ENCODE measurements around the gene ZNF678.

DNA sequence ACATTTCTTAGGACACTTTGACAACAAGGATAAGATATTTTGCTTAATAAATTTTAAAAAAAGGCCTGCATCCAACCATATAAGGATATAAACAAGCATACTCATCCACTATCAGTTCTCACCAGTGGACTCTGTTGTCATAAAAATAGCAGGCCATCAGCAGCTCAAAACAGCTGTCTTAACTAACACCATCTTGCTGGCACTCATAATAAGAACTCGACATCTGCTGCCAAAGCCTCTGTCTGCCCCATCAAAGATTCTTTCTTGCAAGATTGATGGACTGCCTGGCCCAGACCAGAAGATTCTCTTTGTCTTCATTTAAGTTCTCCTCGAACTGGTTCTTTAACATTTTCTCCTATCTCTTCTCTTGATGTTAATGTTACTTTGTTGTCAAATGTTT is 161.7 kb downstream of the ZNF678 start:
- TF ChIP-seq RARB (CRISPR knock-in tag; IDR thresholded peaks at IDR 0.05) (no peak), OSR1 (CRISPR knock-in tag; IDR thresholded peaks at IDR 0.05) (no peak), SNAI2 (CRISPR knock-in tag; IDR thresholded peaks at IDR 0.05) (no peak), ZFP3 (CRISPR knock-in tag; IDR thresholded peaks at IDR 0.05) (no peak), CSDC2 (CRISPR knock-in tag; IDR thresholded peaks at IDR 0.05) (no peak), CREB5 (CRISPR knock-in tag; IDR thresholded peaks at IDR 0.05; ENCODE audit: low read depth) (no peak), GLIS3 (CRISPR knock-in tag; IDR thresholded peaks at IDR 0.05) (no peak), TOX (CRISPR knock-in tag; IDR thresholded peaks at IDR 0.05; ENCODE audit: borderline replicate concordance) (no peak)
- TF ChIP-seq, protein P1, sequence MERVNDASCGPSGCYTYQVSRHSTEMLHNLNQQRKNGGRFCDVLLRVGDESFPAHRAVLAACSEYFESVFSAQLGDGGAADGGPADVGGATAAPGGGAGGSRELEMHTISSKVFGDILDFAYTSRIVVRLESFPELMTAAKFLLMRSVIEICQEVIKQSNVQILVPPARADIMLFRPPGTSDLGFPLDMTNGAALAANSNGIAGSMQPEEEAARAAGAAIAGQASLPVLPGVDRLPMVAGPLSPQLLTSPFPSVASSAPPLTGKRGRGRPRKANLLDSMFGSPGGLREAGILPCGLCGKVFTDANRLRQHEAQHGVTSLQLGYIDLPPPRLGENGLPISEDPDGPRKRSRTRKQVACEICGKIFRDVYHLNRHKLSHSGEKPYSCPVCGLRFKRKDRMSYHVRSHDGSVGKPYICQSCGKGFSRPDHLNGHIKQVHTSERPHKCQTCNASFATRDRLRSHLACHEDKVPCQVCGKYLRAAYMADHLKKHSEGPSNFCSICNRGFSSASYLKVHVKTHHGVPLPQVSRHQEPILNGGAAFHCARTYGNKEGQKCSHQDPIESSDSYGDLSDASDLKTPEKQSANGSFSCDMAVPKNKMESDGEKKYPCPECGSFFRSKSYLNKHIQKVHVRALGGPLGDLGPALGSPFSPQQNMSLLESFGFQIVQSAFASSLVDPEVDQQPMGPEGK (CRISPR knock-in tag; IDR thresholded peaks at IDR 0.05; ENCODE audit: borderline replicate concordance) = no peak
- TF ChIP-seq, protein P2, sequence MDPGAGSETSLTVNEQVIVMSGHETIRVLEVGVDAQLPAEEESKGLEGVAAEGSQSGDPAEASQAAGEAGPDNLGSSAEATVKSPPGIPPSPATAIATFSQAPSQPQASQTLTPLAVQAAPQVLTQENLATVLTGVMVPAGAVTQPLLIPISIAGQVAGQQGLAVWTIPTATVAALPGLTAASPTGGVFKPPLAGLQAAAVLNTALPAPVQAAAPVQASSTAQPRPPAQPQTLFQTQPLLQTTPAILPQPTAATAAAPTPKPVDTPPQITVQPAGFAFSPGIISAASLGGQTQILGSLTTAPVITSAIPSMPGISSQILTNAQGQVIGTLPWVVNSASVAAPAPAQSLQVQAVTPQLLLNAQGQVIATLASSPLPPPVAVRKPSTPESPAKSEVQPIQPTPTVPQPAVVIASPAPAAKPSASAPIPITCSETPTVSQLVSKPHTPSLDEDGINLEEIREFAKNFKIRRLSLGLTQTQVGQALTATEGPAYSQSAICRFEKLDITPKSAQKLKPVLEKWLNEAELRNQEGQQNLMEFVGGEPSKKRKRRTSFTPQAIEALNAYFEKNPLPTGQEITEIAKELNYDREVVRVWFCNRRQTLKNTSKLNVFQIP (CRISPR knock-in tag; IDR thresholded peaks at IDR 0.05; ENCODE audit: borderline replicate concordance, low read depth) = no peak
